ENCODE measurements around the gene CHCHD10.

CHCHD10 gene

GRCh38 chr22:23772315-23772648 lies 4.5 kb upstream of the CHCHD10 start:
- no peak for DNase-seq

- no peak for DNase-seq
Measured at GRCh38 chr22:23769321-23769965, 1.7 kb upstream of the CHCHD10 start.

- DNase-seq = no peak
Measured at GRCh38 chr22:23767303-23767672, 484 bp downstream of the CHCHD10 start.

- DNase-seq = no peak
Measured at GRCh38 chr22:23764899-23765881, 2.6 kb downstream of the CHCHD10 start.

GRCh38 chr22:23763954-23764353 lies 3.8 kb downstream of the CHCHD10 start:
- no peak for DNase-seq

- DNase-seq = no peak
Measured at GRCh38 chr22:23763579-23763945, 4.2 kb downstream of the CHCHD10 start.

- DNase-seq = no peak
Measured at GRCh38 chr22:23762842-23763578, 4.8 kb downstream of the CHCHD10 start, which contains the start of gene C22orf15. C22orf15 (plus strand) TSS chr22:23762990; CDS start chr22:23763307, 317 bp downstream.

- no peak for DNase-seq
Measured at GRCh38 chr22:23760056-23760455, 7.7 kb downstream of the CHCHD10 start.

- DNase-seq = no peak
Measured at GRCh38 chr22:23759566-23759965, 8.2 kb downstream of the CHCHD10 start.

- DNase-seq = no peak
Measured at GRCh38 chr22:23756891-23757290, 10.9 kb downstream of the CHCHD10 start.

- DNase-seq = no peak
Measured at GRCh38 chr22:23755711-23756110, 12.1 kb downstream of the CHCHD10 start.

GRCh38 chr22:23754980-23755636 lies 12.7 kb downstream of the CHCHD10 start:
- no peak for DNase-seq

- no peak for DNase-seq
Measured at GRCh38 chr22:23754220-23754919, 13.4 kb downstream of the CHCHD10 start, which contains the start of gene VPREB3. VPREB3 (minus strand) TSS chr22:23754425; CDS start chr22:23754363, 62 bp downstream.

GRCh38 chr22:23753385-23753784 lies 14.4 kb downstream of the CHCHD10 start:
- no peak for DNase-seq

GRCh38 chr22:23752750-23753149 lies 15.0 kb downstream of the CHCHD10 start:
- no peak for DNase-seq

GRCh38 chr22:23752090-23752691 lies 15.6 kb downstream of the CHCHD10 start:
- DNase-seq = no peak

GRCh38 chr22:23751441-23751996 lies 16.3 kb downstream of the CHCHD10 start:
- no peak for DNase-seq

- peak; percentile 59 for DNase-seq
Measured at GRCh38 chr22:23750714-23751440, 16.9 kb downstream of the CHCHD10 start, which contains the start of gene ZNF70. ZNF70 (minus strand) TSS chr22:23751112; CDS start chr22:23745140, 5,972 bp downstream.

GRCh38 chr22:23750367-23750713 lies 17.4 kb downstream of the CHCHD10 start:
- DNase-seq = no peak

GRCh38 chr22:23749841-23750301 lies 17.9 kb downstream of the CHCHD10 start:
- no peak for DNase-seq
